T-helper 1 cell (primary cell): ENCODE measurements around the gene USP33.
"Not testable (repeated sequence)": the region's sequence is repeated elsewhere in the genome, so short reads cannot be mapped to it uniquely, and the experiment has no call there.

Experiments
- DNase-seq, 5 donors: peaks; one replicate each; pipeline ENCODE4 v3.0.0-alpha.2; 2012 to 2020

USP33 gene

GRCh38 chr1:77739235-77739634 is 20.4 kb downstream of the USP33 start:
- no peak for DNase-seq

- no peak for DNase-seq
Measured at GRCh38 chr1:77732090-77732489, 27.6 kb downstream of the USP33 start.

- no peak for DNase-seq
Measured at GRCh38 chr1:77725706-77726105, 33.9 kb downstream of the USP33 start.

GRCh38 chr1:77718181-77718580 is 41.5 kb downstream of the USP33 start:
- no peak for DNase-seq

- DNase-seq: no peak
Measured at GRCh38 chr1:77716065-77716464, 43.6 kb downstream of the USP33 start.

GRCh38 chr1:77709727-77710126 is 49.9 kb downstream of the USP33 start:
- no peak for DNase-seq

- DNase-seq: no peak
Measured at GRCh38 chr1:77706321-77706720, 53.3 kb downstream of the USP33 start.

GRCh38 chr1:77704736-77705135 is 54.9 kb downstream of the USP33 start:
- DNase-seq: no peak

- DNase-seq: not testable (repeated sequence)
Measured at GRCh38 chr1:77699673-77700072, 60.0 kb downstream of the USP33 start.

GRCh38 chr1:77697441-77697840 is 62.2 kb downstream of the USP33 start:
- no peak for DNase-seq

- DNase-seq: no peak
Measured at GRCh38 chr1:77688939-77689338, 70.7 kb downstream of the USP33 start.

GRCh38 chr1:77687519-77687906 is 72.1 kb downstream of the USP33 start:
- DNase-seq: no peak

GRCh38 chr1:77686796-77687518 is 72.7 kb downstream of the USP33 start:
- DNase-seq: no peak

GRCh38 chr1:77683160-77684148 is 76.2 kb downstream of the USP33 start:
- DNase-seq: peak; percentile 88 to 93 (median 91)

- peak; percentile 87 to 96 (median 91) for DNase-seq
Measured at GRCh38 chr1:77682460-77683159, 77.0 kb downstream of the USP33 start, which contains the start of gene ZZZ3. TSS of gene ZZZ3 (minus strand) at chr1:77682658. CDS start at chr1:77633354, 49,304 bp downstream.

GRCh38 chr1:77680173-77680572 is 79.5 kb downstream of the USP33 start:
- no peak for DNase-seq

GRCh38 chr1:77678660-77679610 is 80.7 kb downstream of the USP33 start:
- no peak for DNase-seq

- DNase-seq: not testable (repeated sequence)
Measured at GRCh38 chr1:77674807-77675206, 84.8 kb downstream of the USP33 start.

- no peak for DNase-seq
Measured at GRCh38 chr1:77673716-77674355, 85.8 kb downstream of the USP33 start.

- no peak for DNase-seq
Measured at GRCh38 chr1:77673030-77673429, 86.6 kb downstream of the USP33 start.

GRCh38 chr1:77672374-77672773 is 87.3 kb downstream of the USP33 start:
- DNase-seq: no peak
